ENCODE data around the gene MAML2.

GRCh38 chr11:96257972-96258934, 84.7 kb downstream of the MAML2 start:
- no peak for TF ChIP-seq POLR2A (IDR thresholded peaks at IDR 0.05)
- TF ChIP-seq CTCF (IDR thresholded peaks at IDR 0.05) = no peak
